HepG2 (cell line): Measurements from ENCODE around the gene RAD51C. TPM values are rescaled to one million over a fixed set of nuclear protein-coding genes. Genes with fewer than 3 reads are reported as not detected.

ENCODE experiments used
- DDIT3 ChIP-seq: sonication (generic); formaldehyde crosslinking; IDR thresholded peaks from 2 replicates; pipeline ENCODE4 v1.4.0; 2020; ENCODE audit warnings: mild to moderate bottlenecking, missing genetic modification reagents
- MYC ChIP-seq: sonication (generic); formaldehyde crosslinking; IDR thresholded peaks from 2 replicates; pipeline ENCODE4 v1.9.0; 2021; ENCODE audit warnings: missing genetic modification reagents, borderline replicate concordance
- NCOR1 ChIP-seq: fragments of 200-600 bp; sonication (generic); IDR thresholded peaks from 2 replicates; pipeline ENCODE4 v1.7.0; 2017; ENCODE audit warnings: antibody characterized with exemption, low read length, borderline replicate concordance
- NFIB ChIP-seq: sonication (generic); formaldehyde crosslinking; IDR thresholded peaks from 2 replicates; pipeline ENCODE4 v1.9.0; 2021; ENCODE audit warnings: missing genetic modification reagents, mild to moderate bottlenecking, borderline replicate concordance
- REXO4 ChIP-seq: sonication (generic); formaldehyde crosslinking; IDR thresholded peaks from 2 replicates; pipeline ENCODE4 v1.8.0; 2022; ENCODE audit warnings: missing genetic modification reagents, mild to moderate bottlenecking, borderline replicate concordance
- SNAPC4 ChIP-seq: sonication (generic); formaldehyde crosslinking; IDR thresholded peaks from 2 replicates; pipeline ENCODE4 v1.4.0; 2020; ENCODE audit warnings: mild to moderate bottlenecking, missing genetic modification reagents
- ZBTB46 ChIP-seq: sonication (generic); formaldehyde crosslinking; IDR thresholded peaks from 2 replicates; pipeline ENCODE4 v1.4.0; 2020; ENCODE audit warnings: mild to moderate bottlenecking, missing genetic modification reagents, borderline replicate concordance
- ZHX1 ChIP-seq: sonication (generic); formaldehyde crosslinking; IDR thresholded peaks from 2 replicates; pipeline ENCODE4 v1.8.1; 2022; ENCODE audit warnings: low read depth, mild to moderate bottlenecking, missing genetic modification reagents
- ZMAT5 ChIP-seq: sonication (generic); formaldehyde crosslinking; IDR thresholded peaks from 2 replicates; pipeline ENCODE4 v1.5.0; 2020; ENCODE audit warnings: mild to moderate bottlenecking, low read depth, missing genetic modification reagents, borderline replicate concordance
- ZNF142 ChIP-seq: sonication (generic); formaldehyde crosslinking; IDR thresholded peaks from 2 replicates; pipeline ENCODE4 v1.4.0; 2020; ENCODE audit warnings: missing genetic modification reagents
- polyA plus RNA-seq, 8 experiments: library from polyadenylated mRNA; depleted of rRNA in 3 of 8; stranded (reverse) in 7 of 8; unstranded in 1 of 8; fragments of >200 nt; fragmentation: Illumina TruSeq in 4 of 8; extraction: Trizol in 4 of 8; gene quantifications; 2 replicates each; pipeline versions ENCODE4 v1.2.1 to v1.2.3, GENCODE V29; 2011 to 2016; ENCODE audit warnings: low read depth in 4 of 8, missing spikeins in 1 of 8, mixed read lengths in 1 of 8; ENCODE audit not compliant: insufficient read depth in 1 of 8
- total RNA-seq, 5 experiments: library from RNA; depleted of rRNA; stranded (reverse); fragments of >200 nt; fragmentation: Illumina TruSeq; extraction: Trizol; gene quantifications; 2 replicates each; pipeline ENCODE4 v1.2.3, GENCODE V29; 2016; ENCODE audit warnings: low read depth in 1 of 5

Gene RAD51C
- total and polyA plus RNA-seq, 2 of the 13 experiments (the other 11 are each of a cell fraction or from before 2014, with no cell fraction given), result 38.5 to 106 TPM

- no peak for TF ChIP-seq NCOR1
- peak; percentile 91 for TF ChIP-seq ZHX1
- peak; percentile 88 for TF ChIP-seq MYC
- TF ChIP-seq DDIT3 (CRISPR knock-in tag), result peak; percentile 54; the same call in 1 of the 2 replicates
- no peak for TF ChIP-seq ZMAT5 (CRISPR knock-in tag)
- TF ChIP-seq REXO4 (CRISPR knock-in tag), result peak; percentile 95
- 0 out of 2 replicates have a peak, but pooled peaks have one; percentile 58 for TF ChIP-seq ZBTB46
- peak; percentile 90 for TF ChIP-seq ZNF142 (CRISPR knock-in tag)
- TF ChIP-seq NFIB (CRISPR knock-in tag), result 0 out of 2 replicates have a peak, but pooled peaks have one; percentile 51
- TF ChIP-seq SNAPC4, result peak; percentile 97
Observed at GRCh38 chr17:58692239-58693055, at the start of gene RAD51C (continued).
